Stimulated activated CD4-positive, alpha-beta T cell treated with anti-CD3 and anti-CD28 coated beads, Interleukin-15, amount 100 ng/mL, for 1 hour (primary cell): Measurements from ENCODE around the gene CAV1.
A peak's percentile ranks its signal among the peaks of the same experiment; 100 is the strongest.
"Not testable (repeated sequence)": the region's sequence is repeated elsewhere in the genome, so short reads cannot be mapped to it uniquely, and the experiment has no call there.

Source experiments
- DNase-seq, 2 donors: peaks; one replicate each; pipeline ENCODE4 v3.0.0-alpha.2; 2020; ENCODE audit warnings: low read depth in 1 of 2, low spot score in 1 of 2

The CAV1 gene, protein sequence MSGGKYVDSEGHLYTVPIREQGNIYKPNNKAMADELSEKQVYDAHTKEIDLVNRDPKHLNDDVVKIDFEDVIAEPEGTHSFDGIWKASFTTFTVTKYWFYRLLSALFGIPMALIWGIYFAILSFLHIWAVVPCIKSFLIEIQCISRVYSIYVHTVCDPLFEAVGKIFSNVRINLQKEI

DNA sequence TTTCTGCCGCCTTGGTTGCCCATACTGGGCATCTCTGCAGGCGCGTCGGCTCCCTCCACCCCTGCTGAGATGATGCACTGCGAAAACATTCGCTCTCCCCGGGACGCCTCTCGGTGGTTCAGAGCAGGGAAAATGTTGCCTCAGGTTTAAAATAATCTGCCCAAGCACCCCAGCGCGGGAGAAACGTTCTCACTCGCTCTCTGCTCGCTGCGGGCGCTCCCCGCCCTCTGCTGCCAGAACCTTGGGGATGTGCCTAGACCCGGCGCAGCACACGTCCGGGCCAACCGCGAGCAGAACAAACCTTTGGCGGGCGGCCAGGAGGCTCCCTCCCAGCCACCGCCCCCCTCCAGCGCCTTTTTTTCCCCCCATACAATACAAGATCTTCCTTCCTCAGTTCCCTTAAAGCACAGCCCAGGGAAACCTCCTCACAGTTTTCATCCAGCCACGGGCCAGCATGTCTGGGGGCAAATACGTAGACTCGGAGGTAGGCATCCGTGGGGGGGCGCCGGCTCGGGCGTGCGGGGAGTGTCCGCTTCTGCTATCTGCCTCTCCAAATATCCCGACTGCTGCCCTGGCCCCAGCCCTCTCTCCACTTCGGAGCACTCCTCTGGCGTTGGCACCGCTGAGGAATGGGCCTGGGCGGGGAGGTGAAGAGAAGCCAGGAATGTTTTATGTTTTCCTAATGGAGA lies at the start of gene CAV1:
Gene CAV1, plus strand, starts transcription at position 428 of the 689 bp plus-strand sequence. Its CDS starts 27 bp downstream, at position 455.
- peak in 1 of 2 donors; percentile 5 for DNase-seq

DNA sequence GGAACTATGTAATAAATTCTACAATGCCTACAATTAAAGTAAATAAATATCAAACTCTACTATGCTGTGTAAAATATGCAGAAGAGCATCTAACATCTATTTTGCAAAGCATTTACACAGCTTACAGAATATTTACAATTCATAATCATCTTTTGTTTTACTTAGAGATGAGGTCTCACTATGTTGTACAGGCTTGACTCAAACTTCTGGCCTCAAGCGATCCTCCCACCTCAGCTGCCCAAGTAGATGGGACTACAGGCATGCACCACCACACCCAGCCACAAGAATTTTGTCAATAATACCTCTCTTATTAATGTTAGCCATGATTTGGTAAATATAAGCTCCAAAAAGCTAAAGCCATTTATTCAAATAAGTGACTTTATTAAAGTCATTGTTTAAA lies 47.2 kb upstream of the CAV1 start:
- no peak for DNase-seq

DNA sequence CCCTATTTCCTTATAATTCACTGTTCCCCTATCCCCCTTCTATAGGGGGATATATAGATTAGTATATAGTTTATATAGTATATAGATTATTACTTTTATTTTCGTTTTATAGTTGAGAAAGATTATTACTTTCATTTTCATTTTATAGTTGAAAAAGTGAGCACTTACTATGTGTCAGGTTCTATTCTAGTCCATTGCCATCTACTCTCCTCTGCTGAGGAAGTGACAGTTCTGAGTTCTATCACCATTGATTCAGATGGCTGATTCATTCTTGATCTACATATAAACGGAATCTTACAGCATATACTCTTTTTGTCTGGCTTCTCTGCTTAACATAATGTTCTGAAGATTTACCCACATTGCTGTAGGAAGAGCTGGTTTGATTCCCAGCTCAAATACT lies 46.0 kb upstream of the CAV1 start:
- no peak for DNase-seq

DNA sequence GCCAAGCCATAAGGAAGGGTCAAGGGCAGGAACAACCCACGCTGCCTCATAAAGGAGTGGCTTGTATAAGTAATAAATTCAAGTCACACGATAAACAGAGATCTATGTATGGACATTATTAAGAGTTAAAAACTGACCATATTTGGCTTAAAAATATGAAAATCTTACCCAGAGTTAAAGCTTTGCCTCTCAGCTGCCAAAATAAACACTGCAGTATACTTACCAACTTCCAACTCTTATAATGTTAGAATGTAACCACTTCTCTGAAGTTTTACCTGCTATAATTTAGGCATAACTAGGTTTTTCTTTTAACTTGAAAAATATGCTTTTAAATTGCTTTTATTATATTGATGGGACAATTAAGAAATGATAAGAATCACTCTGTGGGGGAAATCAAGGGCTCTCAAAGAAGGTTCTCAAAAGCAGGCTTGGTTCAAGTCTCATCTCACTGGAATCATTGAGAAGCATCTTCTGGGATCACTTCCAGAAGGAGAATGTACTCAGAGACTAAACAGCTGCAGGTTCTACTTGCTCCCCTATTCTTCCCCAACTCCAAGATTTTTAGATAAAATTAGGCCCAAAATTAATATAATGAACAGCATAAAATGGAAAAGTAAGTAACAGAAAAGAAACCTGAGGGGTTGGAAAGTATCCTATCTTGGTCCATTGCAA lies 41.4 kb upstream of the CAV1 start:
- DNase-seq: no peak

DNA sequence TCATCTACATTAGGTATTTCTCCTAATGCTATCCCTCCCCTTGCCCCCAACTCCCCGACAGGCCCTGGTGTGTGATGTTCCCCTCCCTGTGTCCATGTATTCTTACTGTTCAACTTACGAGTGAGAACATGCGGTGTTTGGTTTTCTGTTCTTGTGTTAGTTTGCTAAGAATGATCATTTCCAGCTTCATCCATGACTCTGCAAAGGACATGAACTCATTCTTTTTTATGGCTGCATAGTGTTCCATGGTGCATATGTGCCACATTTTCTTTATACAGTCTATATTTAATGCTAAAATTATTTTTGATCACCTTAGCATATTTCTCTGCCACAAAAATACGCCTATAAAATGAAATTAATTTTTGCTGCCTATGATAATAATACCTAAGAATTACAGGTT lies 40.4 kb upstream of the CAV1 start:
- DNase-seq: not testable (repeated sequence)

DNA sequence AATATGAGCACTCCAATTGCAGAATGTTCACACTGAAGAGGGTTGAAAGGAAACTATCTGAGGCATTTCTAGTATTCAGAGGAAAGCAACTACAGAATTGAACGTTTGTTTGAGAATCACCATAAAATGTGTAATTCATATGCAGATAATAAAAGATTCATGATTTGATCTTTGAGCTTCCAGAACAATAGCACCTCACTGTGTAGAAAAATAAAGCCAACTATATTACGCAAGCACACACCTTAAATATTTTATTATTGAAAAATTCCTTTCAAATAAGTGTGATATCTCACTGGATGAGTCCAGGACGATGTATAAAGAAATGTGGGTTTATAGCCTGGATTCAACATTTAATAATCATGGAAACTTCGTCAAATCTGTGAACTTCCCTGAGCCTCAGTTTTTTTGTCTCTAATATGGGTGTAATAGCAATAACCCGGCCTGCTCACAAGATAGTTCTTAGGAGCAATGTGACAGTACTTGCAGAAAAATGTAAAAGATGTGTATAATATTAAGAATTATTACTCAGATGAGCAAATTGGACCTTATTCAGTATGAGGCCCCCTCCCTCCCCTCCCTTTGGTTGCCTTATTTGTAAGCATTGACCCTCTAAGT lies 36.8 kb upstream of the CAV1 start:
- no peak for DNase-seq

DNA sequence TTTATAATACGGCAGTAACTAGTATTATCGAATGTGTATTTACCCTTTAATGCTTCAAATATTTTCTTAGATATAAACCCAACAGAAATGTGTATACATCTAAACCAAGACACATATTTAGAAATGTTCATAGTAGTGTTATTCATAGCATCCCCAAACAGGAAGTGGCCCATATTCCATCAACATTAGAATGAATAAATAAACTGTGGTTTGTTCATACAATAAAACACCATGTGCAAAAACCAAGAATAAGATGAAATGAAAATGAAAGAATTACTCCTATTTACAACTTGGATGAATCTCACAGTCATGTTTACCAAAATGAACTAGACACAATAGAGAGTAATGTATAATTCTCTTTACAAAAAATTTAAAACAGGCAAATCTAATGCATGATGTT lies 34.5 kb upstream of the CAV1 start:
- DNase-seq: no peak

DNA sequence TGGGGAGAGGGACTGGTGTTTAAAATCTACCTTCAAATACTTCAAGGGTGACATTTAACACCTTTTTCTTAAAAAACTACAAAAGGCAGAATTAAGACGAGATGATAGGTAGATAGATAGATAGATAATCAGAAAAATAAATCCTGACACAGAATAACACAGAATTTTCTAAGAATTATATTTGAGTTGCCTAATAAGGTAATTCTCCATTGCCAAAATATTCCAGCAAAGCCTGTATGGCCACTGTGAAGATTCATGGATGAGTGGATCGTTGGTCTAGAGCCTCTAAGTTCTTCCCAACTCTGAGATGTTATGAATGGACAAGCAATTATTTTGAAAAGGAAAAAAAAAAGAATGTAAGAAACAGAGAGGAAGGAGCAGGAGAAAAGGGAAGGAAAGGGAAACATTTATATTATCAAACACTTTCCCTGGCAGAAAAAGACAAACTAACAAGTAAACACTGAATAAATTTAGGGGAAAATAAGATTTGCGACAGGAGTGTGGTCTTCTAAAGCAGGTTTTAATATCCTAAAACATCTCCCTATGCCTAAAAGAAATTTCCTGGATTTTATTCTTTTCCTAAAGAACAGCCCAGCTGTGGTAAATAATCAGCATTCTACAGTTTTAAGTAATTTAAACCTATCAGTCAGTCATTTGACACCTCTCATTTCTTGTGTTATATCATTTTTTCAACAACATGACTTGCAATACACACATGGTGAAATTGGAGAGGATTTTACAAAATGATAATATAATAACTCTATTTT lies 32.8 kb upstream of the CAV1 start:
- no peak for DNase-seq

DNA sequence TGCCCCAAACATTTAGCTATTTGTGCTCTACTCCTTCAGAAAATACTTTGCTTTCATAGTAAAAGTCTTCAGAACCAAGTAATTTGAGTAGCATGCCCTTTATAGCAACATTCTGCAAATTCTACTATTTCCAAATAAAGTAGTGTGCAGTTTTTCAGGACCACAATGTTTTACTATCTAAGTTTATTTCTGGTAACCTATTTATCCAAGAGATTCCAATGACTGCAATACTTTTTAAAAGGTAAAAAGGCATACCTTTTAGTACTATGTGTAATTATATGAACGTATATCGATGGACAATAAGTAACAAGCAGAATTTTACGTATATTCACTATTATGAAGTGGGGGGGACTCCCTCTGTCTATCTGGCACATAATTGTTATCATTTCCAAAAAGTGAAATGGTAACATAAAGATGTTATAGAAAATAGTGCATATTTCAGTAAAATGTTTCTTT lies 32.2 kb upstream of the CAV1 start:
- DNase-seq: no peak

DNA sequence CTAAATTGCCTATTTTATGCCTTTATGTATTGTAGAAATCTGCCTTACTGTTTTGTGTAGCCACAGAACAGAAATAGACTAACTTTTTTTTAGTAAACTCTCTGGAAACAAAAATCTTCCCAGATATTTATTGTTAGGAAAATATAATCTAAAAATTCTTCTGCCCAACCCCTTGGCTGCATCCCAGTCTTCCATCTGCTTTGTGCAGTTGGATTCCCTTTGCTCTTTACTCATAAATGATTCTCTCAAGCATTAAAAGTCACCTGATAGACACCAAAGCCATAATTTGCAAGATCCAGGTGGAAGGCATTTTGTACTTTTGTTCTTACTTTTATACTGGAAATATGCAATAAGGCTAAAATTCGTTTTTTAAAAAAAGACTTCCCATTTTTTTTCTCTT lies 31.4 kb upstream of the CAV1 start:
- no peak for DNase-seq

DNA sequence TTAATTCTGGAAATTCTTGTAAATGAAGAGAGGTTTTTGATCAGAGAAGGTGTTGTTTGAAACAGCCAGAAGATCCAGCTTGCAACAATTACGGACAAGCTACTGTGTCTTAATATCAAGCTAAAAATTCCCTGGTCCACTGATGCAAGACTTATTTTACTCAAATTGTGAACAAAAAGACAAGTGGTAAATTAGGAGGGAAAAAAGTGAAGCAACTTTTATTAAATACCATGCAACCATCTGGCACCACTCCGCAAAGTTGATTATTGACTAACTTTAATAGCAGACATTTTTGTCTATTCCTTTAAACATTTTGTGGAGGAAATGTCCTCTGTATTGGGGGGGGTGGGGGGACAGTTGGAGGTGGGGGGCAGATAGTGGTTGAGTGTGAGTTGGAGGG lies 30.4 kb upstream of the CAV1 start:
- DNase-seq: no peak

DNA sequence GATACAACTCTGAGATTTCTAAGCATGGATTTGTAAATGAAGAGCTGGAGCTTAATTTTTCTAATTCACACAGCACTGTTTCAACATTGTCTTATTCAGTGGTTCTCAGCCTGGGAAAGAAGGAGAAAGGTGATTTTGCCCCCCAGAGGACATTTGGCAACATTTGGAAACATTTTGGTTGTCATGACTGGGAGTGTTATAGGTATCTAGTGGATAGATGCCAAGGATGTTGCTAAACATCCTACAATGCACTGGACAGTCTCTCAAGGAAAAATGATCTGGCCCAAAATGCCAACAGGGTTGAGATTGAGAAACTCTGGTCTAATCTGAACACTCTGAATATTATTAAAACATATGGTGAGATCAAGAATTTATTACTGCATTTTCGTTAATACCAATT lies 29.1 kb upstream of the CAV1 start:
- DNase-seq: no peak

DNA sequence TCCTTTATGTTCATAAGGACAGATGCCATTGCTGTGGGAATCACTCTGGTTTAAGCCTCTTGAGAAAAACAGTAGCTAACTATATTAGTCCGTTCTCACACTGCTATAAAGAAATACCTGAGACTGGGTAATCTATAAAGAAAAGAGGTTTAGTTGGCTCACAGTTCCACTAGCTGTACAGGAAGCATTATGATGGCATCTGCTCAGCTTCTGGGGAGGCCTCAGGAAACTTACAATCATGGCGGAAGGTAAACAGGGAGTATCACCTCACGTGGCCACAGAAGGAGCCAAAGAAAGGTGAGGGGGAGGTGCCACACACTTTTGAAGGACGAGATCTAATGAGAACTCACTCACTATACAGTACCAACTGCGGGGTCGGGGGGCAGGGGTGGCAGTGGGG lies 28.2 kb upstream of the CAV1 start:
- DNase-seq: no peak

DNA sequence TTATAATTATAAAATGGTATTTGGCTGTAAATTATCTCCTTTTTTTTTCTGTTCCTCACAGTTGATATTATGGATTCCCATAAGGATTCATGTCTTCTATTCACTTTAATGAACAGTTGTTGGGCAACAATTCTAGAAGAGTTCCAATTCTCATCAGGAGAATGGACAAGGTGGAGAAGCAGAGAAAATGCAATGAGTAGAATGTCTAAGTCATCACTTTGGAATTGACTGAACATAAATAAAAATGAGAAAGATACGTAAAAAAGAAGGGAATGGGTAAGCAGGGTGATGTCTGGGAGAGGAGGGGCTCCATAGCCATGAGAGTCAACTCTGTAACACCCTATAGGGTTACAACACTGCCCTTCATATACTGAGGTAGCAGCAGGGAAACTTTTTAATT lies 27.1 kb upstream of the CAV1 start:
- DNase-seq: no peak

DNA sequence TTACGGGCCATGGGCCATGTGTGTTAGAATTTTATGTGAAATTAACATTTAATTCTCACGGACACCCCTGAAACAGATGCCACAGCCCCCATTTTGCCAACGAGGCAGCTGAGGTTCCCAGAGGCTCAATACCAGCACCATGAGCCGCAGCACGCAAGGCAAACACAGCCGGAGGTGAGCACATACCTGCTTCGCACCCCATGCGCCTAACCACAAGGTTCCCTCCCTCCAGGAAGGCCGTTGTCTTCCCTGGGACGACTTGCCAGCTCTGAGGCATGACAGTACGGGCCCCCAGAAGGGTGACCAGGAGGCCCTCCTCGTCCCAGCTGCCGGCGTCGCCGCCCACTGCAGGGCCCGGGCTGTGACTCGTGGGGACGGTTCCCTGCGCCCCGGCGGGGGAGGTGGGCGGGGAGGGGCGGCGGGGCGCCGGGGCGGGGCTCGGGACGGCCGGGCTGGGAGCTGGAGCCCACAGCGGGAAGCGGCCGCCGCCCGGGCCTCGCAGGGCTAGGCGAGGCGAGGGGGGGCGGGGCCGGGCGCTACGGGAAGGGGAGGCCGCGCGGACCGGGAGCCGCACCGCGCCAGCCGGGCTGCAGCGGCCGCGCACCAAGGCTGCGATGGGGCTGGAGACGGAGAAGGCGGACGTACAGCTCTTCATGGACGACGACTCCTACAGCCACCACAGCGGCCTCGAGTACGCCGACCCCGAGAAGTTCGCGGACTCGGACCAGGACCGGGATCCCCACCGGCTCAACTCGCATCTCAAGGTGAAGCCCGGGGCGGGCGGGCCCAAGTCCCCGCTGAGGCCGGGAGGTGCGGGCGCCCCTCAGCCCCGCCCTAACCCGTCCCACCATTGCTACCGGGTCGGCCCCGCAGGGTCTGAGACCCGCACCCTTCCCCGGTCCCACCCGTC lies 25.4 kb upstream of the CAV1 start, which contains the start of gene CAV2:
Gene CAV2, plus strand, starts transcription at position 571 of the 910 bp plus-strand sequence. Its CDS starts 44 bp downstream, at position 615.
- no peak for DNase-seq

DNA sequence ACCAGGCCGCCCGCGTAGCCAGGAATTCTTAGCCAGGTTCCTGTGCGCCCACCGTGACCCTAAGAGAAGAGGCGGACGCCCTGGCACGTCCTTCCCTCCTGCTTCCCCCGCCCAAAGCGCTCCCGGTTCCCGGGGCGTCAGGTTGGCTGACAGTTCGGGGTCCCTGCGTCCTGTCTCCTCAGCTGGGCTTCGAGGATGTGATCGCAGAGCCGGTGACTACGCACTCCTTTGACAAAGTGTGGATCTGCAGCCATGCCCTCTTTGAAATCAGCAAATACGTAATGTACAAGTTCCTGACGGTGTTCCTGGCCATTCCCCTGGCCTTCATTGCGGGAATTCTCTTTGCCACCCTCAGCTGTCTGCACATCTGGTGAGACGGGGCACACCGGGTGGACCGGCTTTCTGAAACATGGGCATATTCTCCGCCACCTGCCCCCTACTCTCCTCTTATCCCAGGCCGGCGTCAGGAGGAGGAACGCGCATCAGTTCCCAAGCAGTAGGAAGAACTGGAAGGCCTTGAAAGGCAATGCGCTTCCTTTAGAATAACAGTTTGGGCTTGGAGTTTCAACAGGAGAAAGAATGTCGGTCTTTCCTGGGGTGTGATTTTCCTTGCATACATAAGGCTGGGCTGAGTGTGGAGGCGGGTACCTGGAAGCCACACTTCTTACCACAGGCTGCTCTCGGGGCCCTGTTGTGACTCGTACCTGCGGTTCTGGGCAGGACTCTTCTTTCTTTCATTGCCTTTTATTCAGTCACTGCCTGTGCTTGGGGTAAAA lies 24.6 kb upstream of the CAV1 start:
- DNase-seq: no peak

DNA sequence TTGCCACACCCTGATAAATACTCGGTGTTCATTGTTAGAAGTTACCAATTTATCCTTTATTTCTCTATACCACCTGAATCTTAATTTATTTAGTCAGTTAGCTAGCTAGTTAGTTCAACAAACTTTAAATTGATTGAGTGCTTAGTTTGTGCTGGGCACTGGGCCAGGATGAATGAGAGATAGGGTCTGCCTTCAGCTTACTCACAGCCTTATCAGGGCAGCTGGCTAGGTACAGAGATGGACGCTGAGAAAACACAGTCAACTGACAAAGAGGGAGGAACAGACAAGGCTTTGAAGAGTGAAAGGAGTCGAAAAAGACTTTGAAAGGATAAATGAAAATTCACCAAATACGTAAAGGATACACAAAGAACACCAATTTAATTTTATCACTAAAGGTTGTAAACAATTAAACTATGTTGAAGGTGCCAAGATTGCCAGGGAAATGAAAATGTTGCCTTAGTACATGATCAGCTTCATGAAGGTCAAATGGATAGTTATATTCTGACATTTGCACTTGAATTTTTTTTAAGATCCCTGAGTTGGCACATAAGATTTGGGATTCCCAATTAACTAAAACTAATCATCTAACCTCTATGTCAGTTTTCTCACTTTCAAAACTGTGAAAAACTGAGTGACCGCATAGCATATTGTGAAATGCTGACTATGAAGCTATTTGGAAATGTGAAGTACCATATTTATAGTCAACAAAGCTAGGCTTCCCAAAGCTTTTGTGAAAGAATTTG lies 23.2 kb upstream of the CAV1 start:
- no peak for DNase-seq

DNA sequence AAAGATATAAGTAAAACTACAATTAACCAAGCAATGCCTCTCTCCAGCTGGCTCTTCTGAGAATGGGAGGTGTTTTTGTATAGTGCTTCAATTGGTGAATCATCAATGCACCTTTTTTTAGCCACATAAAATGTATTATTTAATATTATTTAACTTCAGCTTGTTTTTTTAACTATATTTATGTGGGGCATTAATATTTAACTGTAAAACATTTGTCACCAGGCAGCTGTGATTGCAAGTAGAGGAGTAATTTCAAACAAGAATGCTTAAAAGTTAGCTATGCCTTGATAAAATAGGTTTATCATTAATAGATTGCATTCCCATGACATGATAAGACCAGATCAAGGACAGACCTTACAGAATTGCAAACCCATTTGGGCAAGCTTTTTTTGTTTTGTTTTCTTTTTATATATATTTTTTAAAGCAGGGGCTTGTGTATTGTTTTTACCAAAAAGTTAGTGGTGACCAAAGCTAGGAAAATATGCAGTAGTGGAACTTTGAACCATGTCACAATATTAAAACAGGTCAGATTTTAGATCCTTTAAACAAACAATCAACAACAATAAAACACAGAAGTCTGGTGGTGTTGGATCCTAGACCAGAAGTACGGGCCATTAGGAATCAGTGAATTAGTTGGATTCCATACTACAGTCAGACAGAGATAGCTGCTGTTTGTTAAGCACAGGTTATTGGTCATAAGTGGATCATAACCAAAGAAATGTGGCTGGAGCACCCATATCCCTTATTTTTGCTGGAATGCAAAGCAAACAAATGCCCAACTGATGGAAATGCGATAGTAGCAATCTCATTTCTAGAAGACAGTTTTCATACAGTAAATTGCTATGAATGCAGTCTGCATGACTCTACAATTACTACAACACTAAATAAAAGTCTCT lies 22.4 kb upstream of the CAV1 start:
- DNase-seq: no peak
